H1 (cell line): ENCODE measurements around the gene TFDP1.

ENCODE experiments used
- CEBPB ChIP-seq: IDR thresholded peaks from 2 replicates; pipeline ENCODE4 v1.6.1; 2012; ENCODE audit warnings: low read depth, low read length
- TBP ChIP-seq: IDR thresholded peaks from 2 replicates; pipeline ENCODE4 v1.6.1; 2011; ENCODE audit warnings: low read depth, low read length, improper control_type of control experiment
- ZNF274 ChIP-seq: IDR thresholded peaks from 2 replicates; pipeline ENCODE4 v1.7.0; 2012; ENCODE audit warnings: low read length, borderline replicate concordance; ENCODE audit errors: extremely low read depth
- TF ChIP-seq, protein P1 (sequence below), 3 experiments: IDR thresholded peaks; 1 replicate in 2 of 3; 2 replicates in 1 of 3; pipeline versions ENCODE4 v1.5.1 to v1.6.1; 2011; ENCODE audit warnings: low read length in 3 of 3, mild to moderate bottlenecking in 3 of 3, inconsistent platforms in 2 of 3, low read depth in 1 of 3, moderate library complexity in 1 of 3; ENCODE audit not compliant: insufficient read depth in 1 of 3; ENCODE audit errors: control extremely low read depth in 1 of 3
- TF ChIP-seq, protein P2 (sequence below): IDR thresholded peaks from 2 replicates; pipeline ENCODE4 v1.6.1; 2012; ENCODE audit warnings: inconsistent platforms

DNA sequence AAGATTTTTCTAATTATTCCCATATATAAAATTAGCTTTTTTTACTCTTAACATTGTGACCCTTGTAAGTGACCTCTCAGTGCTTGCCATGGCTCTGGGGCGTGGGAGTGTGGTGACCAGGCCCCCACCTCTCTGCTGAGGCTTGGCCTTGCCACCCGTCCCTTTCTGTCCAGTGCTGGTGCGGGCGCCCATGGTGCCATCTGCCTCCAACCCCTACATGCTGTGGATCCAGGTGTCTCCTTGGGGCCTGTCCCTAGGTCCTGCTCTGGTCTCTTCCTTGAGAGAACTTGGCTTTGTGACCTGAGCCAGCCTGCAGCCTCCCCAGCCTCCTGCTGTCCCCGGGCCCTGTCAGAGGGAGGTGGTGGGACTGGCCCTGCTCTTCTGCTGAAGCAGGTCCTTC lies 27.4 kb downstream of the TFDP1 start:
- TF ChIP-seq TBP (no peak), ZNF274 (no peak), CEBPB (no peak)
- TF ChIP-seq, protein P1, sequence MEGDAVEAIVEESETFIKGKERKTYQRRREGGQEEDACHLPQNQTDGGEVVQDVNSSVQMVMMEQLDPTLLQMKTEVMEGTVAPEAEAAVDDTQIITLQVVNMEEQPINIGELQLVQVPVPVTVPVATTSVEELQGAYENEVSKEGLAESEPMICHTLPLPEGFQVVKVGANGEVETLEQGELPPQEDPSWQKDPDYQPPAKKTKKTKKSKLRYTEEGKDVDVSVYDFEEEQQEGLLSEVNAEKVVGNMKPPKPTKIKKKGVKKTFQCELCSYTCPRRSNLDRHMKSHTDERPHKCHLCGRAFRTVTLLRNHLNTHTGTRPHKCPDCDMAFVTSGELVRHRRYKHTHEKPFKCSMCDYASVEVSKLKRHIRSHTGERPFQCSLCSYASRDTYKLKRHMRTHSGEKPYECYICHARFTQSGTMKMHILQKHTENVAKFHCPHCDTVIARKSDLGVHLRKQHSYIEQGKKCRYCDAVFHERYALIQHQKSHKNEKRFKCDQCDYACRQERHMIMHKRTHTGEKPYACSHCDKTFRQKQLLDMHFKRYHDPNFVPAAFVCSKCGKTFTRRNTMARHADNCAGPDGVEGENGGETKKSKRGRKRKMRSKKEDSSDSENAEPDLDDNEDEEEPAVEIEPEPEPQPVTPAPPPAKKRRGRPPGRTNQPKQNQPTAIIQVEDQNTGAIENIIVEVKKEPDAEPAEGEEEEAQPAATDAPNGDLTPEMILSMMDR (IDR thresholded peaks at IDR 0.05; ENCODE audit: control extremely low read depth in 1 of 3, insufficient read depth in 1 of 3, low read depth in 1 of 3, low read length in 3 of 3) = no peak
- TF ChIP-seq, protein P2, sequence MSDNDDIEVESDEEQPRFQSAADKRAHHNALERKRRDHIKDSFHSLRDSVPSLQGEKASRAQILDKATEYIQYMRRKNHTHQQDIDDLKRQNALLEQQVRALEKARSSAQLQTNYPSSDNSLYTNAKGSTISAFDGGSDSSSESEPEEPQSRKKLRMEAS = no peak
